HG03342 (cell line): ENCODE data around the gene SPDYE4.

Experiments
- ATAC-seq: cut with Tn5 transposase; IDR thresholded peaks from one replicate; pipeline ENCODE4 v1.9.1; 2021; ENCODE audit warnings: mild to moderate bottlenecking, moderate library complexity; ENCODE audit not compliant: unreplicated experiment

The SPDYE4 gene

DNA sequence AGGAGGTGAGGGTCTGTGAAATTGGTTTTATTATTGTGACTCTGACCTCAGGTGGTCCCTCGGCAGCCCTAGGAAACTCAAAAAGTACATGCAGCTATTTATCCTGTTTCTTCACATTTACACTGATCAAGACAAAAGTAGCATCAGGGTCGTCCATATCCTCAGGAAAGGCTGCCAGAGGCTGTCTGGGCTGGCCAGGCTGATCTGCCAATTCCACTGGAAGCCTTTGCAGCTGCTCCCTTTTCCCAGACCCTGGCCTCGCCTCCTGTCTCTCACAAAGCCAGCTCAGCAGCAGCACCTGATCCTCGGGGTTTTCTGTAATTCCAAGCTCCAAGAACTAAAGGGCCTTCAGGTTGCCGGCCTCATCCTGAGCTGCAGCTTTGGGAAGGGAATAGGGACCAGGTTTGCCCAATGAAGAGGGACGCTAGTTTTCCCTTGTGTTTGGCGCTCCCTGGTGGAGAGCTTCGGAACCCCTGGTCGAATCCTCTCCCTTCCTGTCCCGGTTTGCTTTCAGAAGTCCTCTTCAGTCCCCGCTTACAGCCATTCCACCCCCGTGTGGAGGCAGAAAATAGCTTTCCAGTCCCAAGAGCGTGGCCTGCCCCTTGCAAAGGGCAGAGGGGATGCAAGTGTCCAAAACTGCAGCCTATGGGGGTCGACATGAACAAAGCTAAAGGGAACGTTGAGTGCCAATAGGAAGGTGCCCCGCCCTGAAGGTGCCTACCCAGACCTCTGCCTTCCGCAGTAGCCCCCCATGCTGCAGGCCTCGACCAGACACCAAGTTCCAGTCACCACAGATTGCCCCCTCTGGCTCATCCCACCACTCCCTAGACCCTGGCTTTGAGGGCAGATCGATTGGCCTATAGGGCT lies 27.4 kb upstream of the SPDYE4 start:
- no peak for ATAC-seq

DNA sequence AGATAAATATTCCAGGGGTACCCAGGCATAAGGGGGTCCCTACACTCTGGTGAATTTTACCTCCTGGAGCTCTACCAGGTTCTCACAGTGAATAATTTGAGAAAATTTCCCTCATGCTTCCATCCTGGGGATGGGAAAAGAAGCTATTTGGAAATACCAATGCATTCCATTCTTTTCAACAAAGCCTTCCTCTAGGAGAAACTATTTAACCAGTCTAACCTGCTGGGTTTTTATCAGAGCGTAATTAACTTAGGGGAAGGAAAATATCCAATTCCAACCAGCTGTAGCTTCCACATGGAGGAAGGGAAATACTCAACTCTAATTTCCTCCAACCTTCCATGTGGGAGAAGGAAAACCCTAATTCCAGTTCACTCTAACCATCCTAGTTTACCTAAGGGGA lies 23.8 kb upstream of the SPDYE4 start:
- ATAC-seq = no peak

DNA sequence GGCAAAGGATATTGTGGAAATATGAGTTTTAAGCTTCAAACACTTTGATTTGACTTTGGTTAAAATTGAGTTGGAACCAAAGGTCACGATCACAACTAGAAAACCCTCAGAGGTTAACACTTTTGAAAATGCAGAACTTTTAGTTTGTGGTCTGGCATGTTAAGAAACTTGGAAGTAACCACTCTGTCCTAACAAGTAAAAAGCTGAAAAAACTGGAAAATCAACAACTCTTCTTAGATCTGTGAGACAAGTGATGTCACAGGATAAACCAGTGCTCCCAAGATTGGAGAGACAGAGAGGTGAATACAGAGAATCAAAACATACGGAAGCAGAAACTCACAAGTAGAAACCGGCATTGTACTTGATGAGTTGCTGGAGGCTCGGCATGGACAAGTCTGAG lies 23.4 kb upstream of the SPDYE4 start:
- ATAC-seq = no peak

DNA sequence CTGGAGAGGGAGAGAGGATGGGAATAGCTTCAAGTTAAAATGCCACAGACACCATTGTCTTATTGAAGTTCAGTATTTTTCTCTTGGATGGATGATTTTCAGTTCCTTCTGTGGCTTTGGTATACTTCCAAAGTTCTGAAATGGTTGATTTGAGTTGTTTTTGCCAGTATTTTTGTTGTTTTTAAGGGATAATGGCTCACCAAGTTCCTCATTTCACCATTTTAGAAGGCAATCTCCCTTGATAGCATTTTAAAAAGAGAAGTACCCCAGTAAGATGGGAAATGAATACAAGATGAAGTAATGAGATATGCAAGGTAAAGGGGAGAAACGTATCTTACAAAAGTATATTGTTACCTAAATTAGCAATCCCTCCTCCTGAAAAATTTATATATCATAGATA lies 18.5 kb upstream of the SPDYE4 start:
- no peak for ATAC-seq

DNA sequence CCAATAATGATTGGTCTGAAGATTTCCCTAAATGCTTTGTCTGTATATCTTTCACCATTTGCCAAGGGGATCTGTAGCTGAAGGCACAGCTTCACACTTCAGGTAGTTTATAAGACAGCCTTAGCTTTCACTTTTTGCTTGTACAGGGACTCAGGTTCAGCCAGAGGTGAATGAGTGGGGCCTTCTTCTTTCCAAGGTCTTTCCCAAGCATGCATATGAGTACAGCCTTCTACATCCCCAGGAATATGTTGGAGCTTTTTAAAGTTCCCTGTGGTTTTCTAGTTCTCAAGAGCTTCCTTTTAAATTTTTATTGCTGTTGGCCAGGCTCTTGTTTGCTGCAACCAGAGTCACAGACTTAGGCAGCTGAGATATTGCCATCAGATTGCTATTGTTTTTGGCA lies 17.9 kb upstream of the SPDYE4 start:
- ATAC-seq = no peak

DNA sequence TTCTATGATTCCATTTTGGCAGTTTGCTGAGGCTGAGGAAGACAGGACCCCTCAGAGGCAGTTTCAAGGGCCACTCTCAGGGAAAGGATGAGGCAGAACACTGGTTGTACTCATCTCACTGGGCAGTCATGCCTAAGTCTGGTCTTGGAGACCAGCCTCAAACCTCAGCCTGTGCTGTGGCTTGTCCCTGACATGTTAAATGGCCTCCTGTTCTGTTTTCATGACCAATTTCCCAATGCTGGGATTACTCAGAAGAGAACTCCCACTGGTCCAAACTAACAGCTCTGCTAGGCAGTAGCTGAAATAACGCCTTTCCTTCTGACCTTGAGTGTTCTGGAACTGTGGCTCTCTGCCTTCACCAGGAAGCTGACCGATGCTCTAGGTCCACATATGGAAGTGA lies 8.4 kb upstream of the SPDYE4 start:
- ATAC-seq = no peak

DNA sequence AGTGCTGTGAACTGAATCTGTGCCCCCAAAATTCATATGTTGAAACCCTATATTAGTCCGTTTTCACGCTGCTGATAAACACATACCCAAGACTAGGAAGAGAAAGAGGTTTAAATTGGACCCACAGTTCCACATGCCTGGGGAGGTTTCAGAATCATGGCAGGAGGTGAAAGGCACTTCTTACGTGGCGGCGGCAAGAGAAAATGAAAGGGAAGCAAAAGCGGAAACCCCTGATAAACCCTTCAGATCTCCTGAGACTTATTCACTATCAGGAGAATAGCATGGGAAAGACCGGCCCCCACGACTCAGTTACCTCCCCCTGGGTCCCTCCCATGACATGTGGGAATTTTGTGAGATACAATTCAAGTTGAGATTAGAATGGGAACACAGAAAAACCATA lies 3.7 kb upstream of the SPDYE4 start:
- ATAC-seq = no peak

DNA sequence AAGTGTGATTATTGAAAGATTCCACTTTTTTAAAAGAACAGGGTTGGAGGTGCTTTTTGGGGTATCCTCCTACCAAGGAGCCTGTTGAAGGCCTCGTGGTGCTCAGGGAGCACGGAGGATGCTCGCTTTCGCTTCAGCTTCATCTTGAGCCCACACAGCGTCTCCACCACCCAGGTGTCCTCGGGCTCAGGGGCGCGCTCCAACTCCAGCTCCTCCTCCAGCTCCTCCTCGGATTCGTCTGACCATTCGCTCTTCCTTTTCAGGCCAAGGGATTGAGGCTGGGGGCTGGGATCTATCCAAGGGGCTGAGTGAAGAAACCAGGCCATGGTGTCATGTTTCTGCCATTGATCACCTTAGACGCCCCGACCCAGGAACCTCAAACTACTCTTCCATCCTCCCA lies 1.2 kb downstream of the SPDYE4 start:
- ATAC-seq = no peak

DNA sequence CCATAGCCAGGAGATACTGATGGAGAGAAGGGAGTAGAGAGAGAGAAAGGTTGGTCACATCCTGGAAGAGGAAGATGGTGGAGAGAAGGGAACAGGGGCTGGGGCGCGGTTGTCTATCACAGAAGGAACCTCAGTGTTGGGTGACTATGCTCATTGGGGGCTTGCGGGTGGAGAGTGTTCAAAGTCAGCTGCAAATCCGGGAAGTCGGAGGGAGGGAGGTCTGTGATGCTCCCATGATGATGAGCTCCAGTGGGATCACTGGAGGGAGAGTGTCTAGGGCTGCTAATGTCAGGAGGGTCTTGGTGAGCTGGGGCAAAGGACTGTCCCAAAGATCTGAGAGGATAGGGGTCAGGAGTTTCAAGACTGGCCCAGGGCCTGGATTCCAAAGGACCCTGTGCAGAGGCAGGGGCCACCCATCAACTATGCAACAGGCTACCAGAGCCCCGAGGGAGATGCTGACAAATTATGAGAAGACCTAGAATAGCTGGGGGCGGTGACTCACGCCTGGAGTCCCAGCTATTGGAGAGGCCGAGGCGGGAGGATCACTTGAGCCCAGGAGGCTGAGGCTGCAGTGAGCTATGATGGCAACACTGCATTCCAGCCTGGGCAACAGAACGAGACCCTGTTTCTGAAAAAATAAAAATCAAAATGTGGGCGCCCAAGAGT lies 2.6 kb downstream of the SPDYE4 start:
- ATAC-seq = no peak

DNA sequence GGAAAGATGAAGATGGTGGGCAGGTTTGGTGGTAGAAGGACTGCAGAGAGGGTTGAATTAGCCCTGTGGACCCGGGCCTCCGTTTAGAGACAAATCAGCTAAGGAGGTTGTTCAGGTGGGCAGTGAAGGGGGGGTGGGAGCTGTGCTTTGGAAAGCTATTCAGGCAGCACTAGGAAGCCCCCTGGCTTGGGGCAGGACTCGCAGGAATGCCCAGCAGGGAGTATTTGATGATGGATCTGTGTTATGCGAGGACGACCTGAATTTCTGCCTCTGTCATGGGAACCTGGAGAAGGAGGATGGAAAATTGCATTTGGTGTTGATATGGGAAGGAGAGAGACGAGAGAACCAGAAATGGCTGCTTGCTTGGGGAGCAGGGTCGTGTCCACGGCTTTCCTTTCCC lies 3.5 kb downstream of the SPDYE4 start:
- no peak for ATAC-seq

DNA sequence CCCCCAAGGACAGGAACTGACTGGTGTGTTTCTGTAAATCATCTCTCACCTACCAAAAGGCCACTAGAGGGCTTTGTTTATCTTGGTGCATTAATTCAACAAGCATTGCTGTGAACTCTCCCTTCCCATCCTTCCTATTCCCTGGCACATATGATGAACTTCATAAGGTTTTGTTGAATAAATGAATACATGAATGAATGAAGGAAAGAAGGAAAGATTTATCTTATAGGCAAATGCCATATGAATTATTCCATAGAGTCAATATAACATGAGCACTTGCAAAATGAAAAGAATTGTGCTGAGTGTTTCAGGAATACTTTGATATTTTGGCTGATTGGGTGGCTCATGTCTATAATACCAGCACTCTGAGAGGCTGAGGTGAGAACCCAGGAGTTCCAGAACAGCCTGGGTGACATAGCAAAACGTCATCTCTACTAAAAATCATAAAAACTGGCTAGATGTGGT lies 4.3 kb downstream of the SPDYE4 start:
- no peak for ATAC-seq

DNA sequence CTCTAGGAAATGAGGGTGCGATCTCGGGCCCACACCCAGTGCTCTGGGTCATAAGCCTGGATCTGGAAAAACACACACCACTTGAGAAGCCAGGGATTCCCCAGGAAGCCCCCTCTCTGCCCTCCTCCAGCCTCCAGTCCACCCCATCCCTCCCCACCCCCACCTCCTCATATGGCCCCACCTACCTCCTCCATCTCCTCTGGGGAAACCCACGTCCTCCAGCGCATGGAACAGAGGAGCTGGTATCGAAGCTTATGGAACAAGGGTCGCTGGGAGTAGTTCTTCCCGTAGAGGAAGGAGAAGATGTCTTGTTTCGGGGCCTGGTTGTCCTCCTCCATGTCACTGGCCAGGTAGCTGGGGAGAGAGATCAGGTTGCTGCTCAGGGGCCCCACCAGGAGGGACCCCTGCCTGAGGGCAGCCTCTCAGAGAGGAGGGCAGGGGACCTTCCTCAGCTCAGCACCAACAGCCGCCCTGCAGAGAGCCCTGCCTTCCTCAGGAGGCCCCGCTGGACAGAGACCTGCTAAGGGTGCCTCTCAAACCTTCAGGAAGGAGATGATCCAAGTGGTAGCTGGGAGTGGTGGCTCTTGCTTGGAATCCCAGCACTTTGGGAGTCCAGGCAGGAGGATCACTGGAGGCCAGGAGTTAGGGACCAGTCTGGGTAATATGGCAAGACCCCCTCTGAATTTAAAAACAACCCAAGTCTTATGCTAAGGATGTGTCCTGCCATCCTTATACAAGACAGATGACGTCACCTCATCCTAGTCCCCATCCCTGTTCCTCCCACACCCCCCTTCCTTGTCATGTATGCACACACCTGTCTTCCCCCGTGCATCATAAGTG lies 5.0 kb downstream of the SPDYE4 start:
- ATAC-seq = no peak

DNA sequence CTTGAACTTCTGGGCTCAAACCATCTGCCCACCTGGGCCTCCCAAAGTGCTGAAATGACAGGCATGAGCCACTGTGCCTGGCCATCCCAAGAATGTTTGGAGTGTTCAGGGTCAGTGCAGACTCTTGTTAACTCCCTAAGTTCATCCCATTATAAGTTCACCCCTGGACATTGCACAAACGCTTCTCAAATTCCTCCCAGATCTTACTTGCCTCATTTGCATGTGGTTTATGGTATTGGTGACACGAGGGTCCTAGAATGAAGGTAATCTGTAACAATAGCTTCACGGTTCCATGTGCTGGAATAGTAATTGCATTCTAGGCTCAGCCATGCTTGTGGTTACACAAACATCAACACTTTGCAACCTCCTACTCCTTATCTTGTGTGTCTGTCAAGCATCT lies 8.7 kb downstream of the SPDYE4 start:
- no peak for ATAC-seq

DNA sequence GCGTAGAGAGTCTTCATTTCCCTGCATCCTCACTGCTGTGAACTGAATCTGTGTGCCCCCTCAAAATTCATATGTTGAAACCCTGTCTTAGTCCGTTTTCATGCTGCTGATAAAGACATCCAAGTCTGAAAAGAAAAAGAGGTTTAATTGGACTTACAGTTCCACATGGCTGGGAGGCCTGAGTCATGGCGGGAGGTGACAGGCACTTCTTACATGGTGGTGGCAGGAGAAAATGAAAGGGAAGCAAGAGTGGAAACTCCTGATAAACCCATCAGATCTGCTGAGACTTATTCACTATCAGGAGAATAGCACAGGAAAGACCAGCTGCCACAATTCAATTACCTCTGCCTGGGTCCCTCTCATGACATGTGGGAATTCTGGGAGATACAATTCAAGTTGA lies 10.6 kb downstream of the SPDYE4 start:
- no peak for ATAC-seq

DNA sequence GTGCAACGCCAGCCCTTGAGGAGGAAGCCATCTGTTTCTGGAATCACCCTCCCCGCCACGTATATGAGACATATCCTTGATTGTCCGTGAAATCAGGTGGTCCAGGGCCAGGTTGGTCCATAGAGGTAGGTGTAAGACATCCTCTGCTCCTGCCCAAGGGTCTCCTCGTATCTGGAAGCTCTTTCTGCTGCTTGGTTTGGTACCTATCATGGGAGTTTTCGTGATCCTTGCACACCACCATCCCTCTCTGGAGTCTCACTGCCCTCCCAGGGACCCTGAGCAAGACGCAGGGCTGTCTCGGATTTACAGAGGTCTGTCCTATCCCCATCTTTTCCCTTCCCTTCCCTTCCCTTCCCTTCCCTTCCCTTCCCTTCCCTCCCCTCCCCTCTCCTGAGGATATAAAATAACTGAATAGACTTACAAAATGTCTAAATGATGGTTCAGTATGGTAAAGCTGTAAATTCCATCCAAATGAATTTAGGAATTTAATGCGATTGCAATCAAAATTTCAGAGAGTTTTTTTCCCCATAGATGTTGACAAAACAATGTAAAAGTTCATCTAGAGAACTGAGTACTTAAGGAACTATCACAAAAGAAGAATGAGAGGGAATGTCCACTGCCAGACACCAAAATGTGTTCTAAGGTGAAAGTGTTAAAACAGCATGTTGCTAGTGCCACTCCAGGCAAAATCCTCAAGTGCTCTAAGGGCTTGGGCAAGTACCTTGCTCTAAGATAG lies 11.7 kb downstream of the SPDYE4 start:
- ATAC-seq = no peak

DNA sequence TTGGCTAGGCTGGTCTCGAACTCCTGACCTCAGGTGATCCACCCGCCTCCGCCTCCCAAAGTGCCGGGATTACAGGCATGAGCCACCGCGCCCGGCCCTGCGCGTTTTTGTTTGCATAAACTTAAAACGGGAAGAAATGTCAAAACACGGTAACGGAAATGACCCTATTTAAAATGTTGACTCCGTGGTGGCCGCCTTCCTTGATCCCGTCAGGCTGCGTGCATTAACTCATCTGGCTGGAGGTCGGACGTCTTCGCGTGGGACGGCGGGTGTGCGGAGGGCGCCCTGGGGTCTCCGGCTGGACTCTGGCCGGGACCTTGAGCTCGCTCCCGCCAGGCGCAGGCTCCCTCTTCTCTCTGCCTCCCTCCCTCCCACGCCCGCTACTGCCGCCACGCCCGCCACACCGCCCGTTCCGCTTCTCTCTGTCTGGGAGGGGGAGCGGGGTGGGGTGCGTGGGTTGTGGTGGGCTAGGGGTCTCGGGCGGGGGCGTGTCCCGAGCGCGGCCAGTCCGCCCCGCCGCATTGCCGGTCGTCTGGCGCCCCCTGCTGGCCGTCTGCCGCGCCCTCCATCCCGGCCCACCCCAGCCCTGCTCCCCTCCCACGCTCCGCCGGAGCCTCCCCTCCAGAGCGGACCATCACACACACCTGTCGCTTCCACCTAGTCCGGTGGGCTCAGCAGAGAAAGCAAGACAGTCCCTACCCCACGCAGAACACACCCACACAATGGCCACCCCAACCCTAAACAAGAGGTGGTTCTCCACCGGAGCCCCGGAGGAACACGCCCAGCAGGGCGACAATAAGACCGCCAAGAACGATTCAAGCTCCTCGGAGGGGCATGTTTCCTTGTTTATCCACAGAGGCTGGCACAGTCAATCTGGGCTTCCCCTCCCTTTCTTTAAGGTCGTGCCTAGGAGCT lies 12.5 kb downstream of the SPDYE4 start:
- ATAC-seq = peak; percentile 52

DNA sequence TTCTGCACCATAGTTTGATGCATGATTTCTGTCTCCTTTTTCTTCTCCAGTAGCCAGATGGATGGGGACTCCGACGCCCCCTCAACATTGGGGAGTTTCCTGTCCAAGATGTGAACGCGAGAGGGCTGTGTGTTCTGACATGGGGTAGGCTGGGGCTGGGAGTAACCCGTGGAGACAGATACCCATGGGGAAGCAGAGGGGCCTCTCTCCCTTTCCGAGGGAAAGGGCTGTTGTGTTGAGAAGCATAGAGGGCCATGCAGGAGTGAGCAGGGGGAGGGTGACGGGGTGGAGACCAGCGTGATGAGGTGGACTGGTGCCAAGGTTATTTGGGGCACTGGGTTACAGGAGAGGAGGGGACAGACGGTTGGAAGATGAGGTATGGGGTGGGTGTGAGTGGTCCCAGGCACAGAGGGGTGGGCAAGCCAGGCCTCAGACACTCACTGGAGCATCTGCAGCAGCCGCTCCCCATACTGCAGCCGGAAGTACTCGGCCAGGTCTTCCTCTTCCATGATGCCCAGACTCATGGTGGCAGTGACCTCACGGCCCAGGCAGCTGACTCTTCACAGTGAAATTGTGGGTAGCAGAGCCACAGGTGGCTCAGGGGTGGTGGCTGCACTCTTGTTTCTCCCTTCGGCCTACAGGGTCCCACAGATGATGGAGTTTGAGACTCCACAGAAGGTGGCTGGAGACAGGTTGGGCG lies 14.1 kb downstream of the SPDYE4 start:
- ATAC-seq = no peak

DNA sequence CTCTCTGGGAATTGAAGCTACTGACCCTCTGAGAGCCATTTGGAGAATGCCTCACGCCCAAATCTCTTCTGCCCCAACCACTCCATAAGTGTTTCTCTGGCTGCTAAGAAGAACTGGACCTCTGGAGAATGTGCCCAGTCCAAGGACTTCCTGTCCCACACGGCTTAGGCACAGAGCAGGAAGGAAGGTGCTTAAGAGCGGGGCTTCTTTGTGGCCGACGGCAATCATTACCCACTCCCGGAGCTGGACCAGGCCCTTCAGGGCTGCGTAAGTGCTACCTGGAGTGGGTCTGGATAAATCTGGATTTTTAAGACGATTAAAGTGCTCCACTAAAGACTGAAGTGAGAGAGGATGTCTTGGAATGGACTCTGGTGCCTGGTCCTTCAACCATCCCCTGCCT lies 15.5 kb downstream of the SPDYE4 start:
- no peak for ATAC-seq

DNA sequence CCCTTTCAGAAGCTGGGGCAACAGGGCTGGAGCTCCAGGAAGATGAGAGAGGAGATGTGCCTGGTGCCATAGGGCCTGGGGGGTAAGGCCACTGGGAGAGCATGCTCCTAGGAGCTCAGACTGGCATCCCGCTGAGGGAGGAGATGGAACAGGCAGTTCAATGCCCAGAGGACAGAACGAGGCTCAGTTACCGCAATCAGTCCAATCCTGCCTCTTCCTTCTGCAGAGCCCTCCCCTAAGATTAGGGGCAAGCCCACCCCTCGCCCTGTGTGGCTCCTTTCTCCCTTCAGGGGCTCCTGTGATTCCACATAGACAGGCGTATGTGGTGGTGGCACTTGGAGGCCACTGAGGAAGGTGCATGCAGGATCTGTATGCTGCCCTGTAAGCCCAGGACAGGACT lies 16.1 kb downstream of the SPDYE4 start:
- no peak for ATAC-seq
